Activated T-cell treated with anti-CD3 and anti-CD28 coated beads, Interleukin-2, amount 50 U/mL, for 4 hours (primary cell): ENCODE data around the gene DENND1A. TPM values are rescaled to one million over a fixed set of nuclear protein-coding genes. Genes with fewer than 3 reads are reported as not detected.

ENCODE experiments used
- ATAC-seq, 2 donors: fragments of 200-7000 bp; cut with Tn5 transposase; one replicate each; pipeline ENCODE4 v1.10.0; 2021
- DNase-seq: peaks from one replicate; pipeline ENCODE4 v3.0.0-alpha.2; 2020
- H3K27me3 Mint-ChIP-seq: one replicate; pipeline ENCODE4 v1.8.0; 2021; ENCODE audit warnings: low read depth, mixed read lengths
- H3K36me3 Mint-ChIP-seq: one replicate; pipeline ENCODE4 v1.8.0; 2022; ENCODE audit warnings: mixed read lengths; ENCODE audit not compliant: insufficient read depth
- H3K4me1 Mint-ChIP-seq: one replicate; pipeline ENCODE4 v1.8.0; 2021; ENCODE audit warnings: low read depth, mixed read lengths
- H3K4me3 Mint-ChIP-seq: one replicate; pipeline ENCODE4 v1.8.0; 2021; ENCODE audit warnings: mild to moderate bottlenecking, moderate library complexity, mixed read lengths
- H3K9me3 Mint-ChIP-seq: one replicate; pipeline ENCODE4 v1.8.0; 2021; ENCODE audit warnings: mixed read lengths
- total RNA-seq, 3 donors: library from RNA; stranded (reverse); gene quantifications; one replicate each; pipeline ENCODE4 v1.2.1, GENCODE V29; 2021

Gene DENND1A
- total RNA-seq, 3 donors from 2014 or later = 15.5 to 21.7 (median 16.9) TPM

GRCh38 chr9:123669346-123669745, 260.6 kb downstream of the DENND1A start:
- ATAC-seq = no peak
- peaks cover 31% of the 10 kb centered on the region for H3K9me3 Mint-ChIP-seq
- DNase-seq = no peak
- H3K36me3 Mint-ChIP-seq = peaks cover 67% of the 10 kb centered on the region
- H3K4me3 Mint-ChIP-seq = no peak overlapping the region
- H3K27me3 Mint-ChIP-seq = no peaks in the 10 kb centered on the region
- H3K4me1 Mint-ChIP-seq = no peaks in the 10 kb centered on the region

GRCh38 chr9:123663529-123663928, 266.4 kb downstream of the DENND1A start:
- DNase-seq (no peak), ATAC-seq (no peak)
- Mint-ChIP-seq H3K9me3 (peaks cover 36% of the 10 kb centered on the region), H3K4me1 (no peaks in the 10 kb centered on the region), H3K4me3 (no peak overlapping the region), H3K36me3 (peaks cover 65% of the 10 kb centered on the region), H3K27me3 (no peaks in the 10 kb centered on the region)

- peaks cover 36% of the 10 kb centered on the region for H3K9me3 Mint-ChIP-seq
- peaks cover 56% of the 10 kb centered on the region for H3K36me3 Mint-ChIP-seq
- no peak overlapping the region for H3K4me3 Mint-ChIP-seq
- DNase-seq (no peak), ATAC-seq (no peak)
- no peaks in the 10 kb centered on the region for H3K27me3 Mint-ChIP-seq
- H3K4me1 Mint-ChIP-seq = no peaks in the 10 kb centered on the region
Measured at GRCh38 chr9:123662057-123662776, 267.7 kb downstream of the DENND1A start.

GRCh38 chr9:123660691-123661466, 269.0 kb downstream of the DENND1A start:
- Mint-ChIP-seq H3K4me3 (no peak overlapping the region), H3K9me3 (peaks cover 31% of the 10 kb centered on the region), H3K4me1 (no peaks in the 10 kb centered on the region), H3K36me3 (peaks cover 50% of the 10 kb centered on the region), H3K27me3 (no peaks in the 10 kb centered on the region)
- ATAC-seq (no peak), DNase-seq (no peak)

GRCh38 chr9:123659358-123659757, 270.6 kb downstream of the DENND1A start:
- ATAC-seq = no peak
- Mint-ChIP-seq H3K27me3 (no peaks in the 10 kb centered on the region), H3K36me3 (peaks cover 42% of the 10 kb centered on the region), H3K4me1 (no peaks in the 10 kb centered on the region), H3K9me3 (peaks cover 18% of the 10 kb centered on the region), H3K4me3 (no peak overlapping the region)
- DNase-seq = no peak

- Mint-ChIP-seq H3K27me3 (no peaks in the 10 kb centered on the region), H3K4me3 (no peak overlapping the region), H3K36me3 (peaks cover 44% of the 10 kb centered on the region), H3K4me1 (no peaks in the 10 kb centered on the region), H3K9me3 (peaks cover 15% of the 10 kb centered on the region)
- ATAC-seq = no peak
- DNase-seq = no peak
Measured at GRCh38 chr9:123658792-123659191, 271.1 kb downstream of the DENND1A start.

- no peak for ATAC-seq
- H3K27me3 Mint-ChIP-seq = no peaks in the 10 kb centered on the region
- H3K36me3 Mint-ChIP-seq = peaks cover 40% of the 10 kb centered on the region
- peaks cover 15% of the 10 kb centered on the region for H3K9me3 Mint-ChIP-seq
- no peak for DNase-seq
- no peak overlapping the region for H3K4me3 Mint-ChIP-seq
- no peaks in the 10 kb centered on the region for H3K4me1 Mint-ChIP-seq
Measured at GRCh38 chr9:123657941-123658340, 272.0 kb downstream of the DENND1A start.

- no peak overlapping the region for H3K4me3 Mint-ChIP-seq
- no peak for DNase-seq
- H3K27me3 Mint-ChIP-seq = no peaks in the 10 kb centered on the region
- no peaks in the 10 kb centered on the region for H3K4me1 Mint-ChIP-seq
- no peak for ATAC-seq
- peaks cover 8% of the 10 kb centered on the region for H3K9me3 Mint-ChIP-seq
- peaks cover 37% of the 10 kb centered on the region for H3K36me3 Mint-ChIP-seq
Measured at GRCh38 chr9:123657099-123657498, 272.8 kb downstream of the DENND1A start.

- no peaks in the 10 kb centered on the region for H3K4me1 Mint-ChIP-seq
- no peak for ATAC-seq
- H3K4me3 Mint-ChIP-seq = no peak overlapping the region
- H3K36me3 Mint-ChIP-seq = peaks cover 37% of the 10 kb centered on the region
- no peak for DNase-seq
- peaks cover 3% of the 10 kb centered on the region for H3K9me3 Mint-ChIP-seq
- no peaks in the 10 kb centered on the region for H3K27me3 Mint-ChIP-seq
Measured at GRCh38 chr9:123656565-123656964, 273.4 kb downstream of the DENND1A start.

- H3K4me1 Mint-ChIP-seq = no peaks in the 10 kb centered on the region
- ATAC-seq (no peak), DNase-seq (no peak)
- H3K4me3 Mint-ChIP-seq = no peak overlapping the region
- no peaks in the 10 kb centered on the region for H3K27me3 Mint-ChIP-seq
- H3K9me3 Mint-ChIP-seq = no peaks in the 10 kb centered on the region
- peaks cover 36% of the 10 kb centered on the region for H3K36me3 Mint-ChIP-seq
Measured at GRCh38 chr9:123655681-123656423, 274.1 kb downstream of the DENND1A start.

GRCh38 chr9:123654994-123655637, 274.8 kb downstream of the DENND1A start:
- no peaks in the 10 kb centered on the region for H3K27me3 Mint-ChIP-seq
- H3K36me3 Mint-ChIP-seq = peaks cover 32% of the 10 kb centered on the region
- DNase-seq (no peak), ATAC-seq (no peak)
- H3K4me1 Mint-ChIP-seq = no peaks in the 10 kb centered on the region
- no peaks in the 10 kb centered on the region for H3K9me3 Mint-ChIP-seq
- no peak overlapping the region for H3K4me3 Mint-ChIP-seq

- Mint-ChIP-seq H3K27me3 (no peaks in the 10 kb centered on the region), H3K4me3 (no peak overlapping the region), H3K4me1 (no peaks in the 10 kb centered on the region), H3K36me3 (peaks cover 31% of the 10 kb centered on the region), H3K9me3 (no peaks in the 10 kb centered on the region)
- no peak for DNase-seq
- ATAC-seq = no peak
Measured at GRCh38 chr9:123654218-123654993, 275.5 kb downstream of the DENND1A start.

- H3K4me3 Mint-ChIP-seq = no peak overlapping the region
- DNase-seq (no peak), ATAC-seq (no peak)
- peaks cover 32% of the 10 kb centered on the region for H3K36me3 Mint-ChIP-seq
- no peaks in the 10 kb centered on the region for H3K9me3 Mint-ChIP-seq
- no peaks in the 10 kb centered on the region for H3K4me1 Mint-ChIP-seq
- no peaks in the 10 kb centered on the region for H3K27me3 Mint-ChIP-seq
Measured at GRCh38 chr9:123652416-123652815, 277.5 kb downstream of the DENND1A start.
